GM21526 (cell line): ENCODE measurements around the gene CAMTA1.
"Not testable (repeated sequence)": the region's sequence is repeated elsewhere in the genome, so short reads cannot be mapped to it uniquely, and the experiment has no call there.

Experiments used
- ATAC-seq: cut with Tn5 transposase; IDR thresholded peaks from one replicate; pipeline ENCODE4 v1.9.1; 2021; ENCODE audit warnings: moderate library complexity; ENCODE audit not compliant: unreplicated experiment, low FRiP score

The CAMTA1 gene

DNA sequence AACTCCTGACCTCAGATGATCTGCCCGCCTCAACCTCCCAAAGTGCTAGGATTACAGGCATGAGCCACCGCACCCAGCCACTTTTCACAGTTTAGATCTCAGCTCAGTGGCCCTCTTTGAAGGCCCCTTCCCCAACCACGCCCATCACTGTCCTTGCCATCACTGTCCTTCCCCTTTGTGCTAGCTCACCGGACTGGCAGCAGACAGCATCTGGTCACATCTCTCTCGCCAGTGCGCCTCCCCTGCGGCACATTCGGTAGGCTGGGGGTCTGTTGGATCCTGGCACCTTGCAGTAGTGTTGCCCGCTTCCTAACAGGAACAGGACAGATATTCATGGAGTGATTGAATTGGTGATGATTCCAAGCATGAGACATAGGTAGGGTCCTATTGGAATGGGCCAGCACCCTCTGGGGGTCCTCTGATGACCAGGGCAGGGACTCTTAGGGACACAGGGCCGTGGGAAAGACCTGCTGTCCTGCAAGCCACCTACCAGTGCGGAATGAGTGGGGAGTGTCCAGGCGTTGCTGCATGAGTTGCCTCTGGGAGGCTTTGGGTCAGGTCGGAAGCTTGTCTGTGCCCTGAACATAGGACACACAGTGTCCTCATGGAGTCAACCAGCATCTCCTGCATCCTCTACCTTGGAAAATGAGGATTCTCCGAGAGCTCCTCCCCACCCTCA lies 807.0 kb downstream of the CAMTA1 start:
- ATAC-seq = no peak

DNA sequence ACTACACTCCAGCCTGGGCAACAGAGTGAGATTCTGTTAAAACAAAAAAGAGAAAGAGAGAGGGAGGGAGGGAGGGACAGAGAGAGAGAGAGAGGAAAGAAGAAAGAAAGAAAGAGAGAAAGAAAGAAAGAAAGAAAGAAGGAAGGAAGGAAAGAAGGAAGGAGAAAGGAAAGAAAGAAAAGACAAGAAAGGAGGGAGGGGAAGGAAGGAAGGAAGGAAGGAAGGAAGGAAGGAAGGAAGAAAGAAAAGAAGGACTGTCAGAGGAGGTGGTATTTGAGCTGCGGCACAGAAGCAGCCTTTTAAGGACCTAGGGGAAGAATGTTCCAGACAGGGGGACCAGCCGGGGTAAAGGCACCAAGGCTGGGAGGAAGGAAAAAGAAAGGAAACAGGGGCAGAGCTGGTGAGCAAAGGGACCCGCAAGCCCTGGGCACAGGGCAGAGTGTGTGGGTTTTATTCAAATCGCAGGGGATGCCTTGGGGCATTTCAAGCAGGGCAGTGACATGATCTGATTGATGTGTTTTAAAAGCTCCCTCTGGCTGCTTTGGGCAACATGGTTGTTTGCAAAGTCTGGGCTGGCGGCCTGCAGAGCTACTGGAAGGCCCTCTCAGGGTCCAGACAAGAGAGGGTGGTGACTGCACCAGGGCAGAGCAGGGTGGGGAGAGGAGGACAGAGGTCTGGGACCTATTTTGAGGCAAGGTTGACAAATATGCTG lies 808.9 kb downstream of the CAMTA1 start:
- no peak for ATAC-seq

DNA sequence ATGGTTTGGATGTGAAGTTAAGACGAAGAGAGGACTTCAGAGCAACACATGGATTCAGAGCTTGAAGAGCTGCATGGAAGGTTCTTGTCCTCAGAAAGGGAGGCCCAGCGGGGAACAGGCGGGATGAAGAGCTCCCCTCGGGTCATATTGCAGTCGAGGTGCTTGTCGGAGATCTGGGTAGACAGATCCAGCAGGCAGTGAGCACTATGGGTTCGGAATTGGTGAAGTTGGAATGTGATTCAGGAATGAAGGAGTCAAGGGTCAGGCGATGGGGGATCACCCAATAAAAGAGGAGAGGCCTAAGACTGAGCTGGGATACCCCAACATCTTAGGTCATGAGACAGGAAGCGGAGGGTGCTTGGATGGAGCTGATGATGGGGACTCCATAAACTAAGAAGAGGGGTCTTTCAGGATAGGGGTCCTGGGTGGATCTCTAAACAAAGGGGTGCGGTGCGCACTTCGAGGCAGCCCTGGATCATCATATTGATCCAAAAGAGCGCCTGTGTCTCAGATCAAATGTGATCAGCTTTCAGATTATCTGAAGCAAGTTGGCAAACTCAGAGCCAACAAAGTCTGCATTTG lies 809.6 kb downstream of the CAMTA1 start:
- ATAC-seq = no peak

DNA sequence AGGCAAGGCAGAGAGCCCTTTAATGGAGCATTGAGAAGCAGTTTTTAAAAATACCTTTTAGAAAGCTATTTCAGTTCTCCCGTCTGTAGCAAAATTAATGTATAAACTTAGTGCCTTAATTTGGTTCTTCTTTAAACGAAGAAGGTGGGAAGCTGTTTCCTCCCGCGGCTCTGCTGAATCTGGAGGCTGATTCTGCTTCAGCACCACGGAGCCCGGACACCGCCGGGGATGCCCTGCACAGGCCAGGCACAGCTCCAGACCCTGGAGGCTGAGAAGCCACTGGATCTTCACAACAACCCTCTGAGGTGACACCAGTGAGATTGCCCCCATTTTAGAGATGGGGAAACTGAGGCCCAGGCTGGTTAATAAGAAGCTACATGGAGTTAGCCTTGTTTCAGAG lies 810.1 kb downstream of the CAMTA1 start:
- no peak for ATAC-seq

DNA sequence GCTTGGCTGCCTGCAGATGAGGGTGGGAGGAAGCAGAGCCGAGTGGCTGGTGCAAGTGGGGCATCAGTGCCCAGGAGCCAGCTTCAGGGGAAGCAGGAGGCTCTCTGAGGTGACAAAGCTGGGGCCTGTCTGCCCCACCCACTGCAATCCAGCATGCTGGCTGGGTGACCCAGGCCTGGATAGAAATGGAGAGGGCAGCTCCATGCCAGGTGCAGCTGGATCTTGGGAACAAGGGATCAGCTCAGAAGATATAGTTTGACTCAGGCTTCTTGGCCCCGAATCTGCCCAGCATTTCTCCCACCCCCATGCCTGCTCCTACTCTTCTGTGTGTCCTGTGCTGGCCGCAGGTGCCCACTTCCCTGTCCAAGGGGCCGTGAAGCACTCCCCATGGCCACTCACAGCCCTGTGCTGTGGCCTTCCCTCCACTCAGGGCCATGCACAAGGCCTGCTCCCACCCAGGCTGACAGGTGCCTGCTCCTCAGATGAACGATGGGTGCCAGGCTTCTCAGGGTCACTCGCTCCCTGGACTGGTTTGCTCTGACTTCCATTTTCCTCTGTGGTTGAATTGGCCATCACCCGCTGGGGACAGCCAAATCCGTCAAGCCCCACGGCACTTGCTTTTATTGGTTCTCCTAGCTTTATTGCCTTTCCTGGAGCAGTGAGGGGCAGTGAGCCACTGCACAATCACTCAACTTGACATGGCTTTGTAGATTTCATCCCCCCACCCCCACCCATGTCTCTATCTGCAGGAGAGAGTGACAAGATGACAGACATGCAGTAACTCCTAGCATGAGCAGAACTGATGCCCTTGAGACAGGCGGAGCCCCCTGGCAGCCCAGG lies 811.1 kb downstream of the CAMTA1 start:
- no peak for ATAC-seq

DNA sequence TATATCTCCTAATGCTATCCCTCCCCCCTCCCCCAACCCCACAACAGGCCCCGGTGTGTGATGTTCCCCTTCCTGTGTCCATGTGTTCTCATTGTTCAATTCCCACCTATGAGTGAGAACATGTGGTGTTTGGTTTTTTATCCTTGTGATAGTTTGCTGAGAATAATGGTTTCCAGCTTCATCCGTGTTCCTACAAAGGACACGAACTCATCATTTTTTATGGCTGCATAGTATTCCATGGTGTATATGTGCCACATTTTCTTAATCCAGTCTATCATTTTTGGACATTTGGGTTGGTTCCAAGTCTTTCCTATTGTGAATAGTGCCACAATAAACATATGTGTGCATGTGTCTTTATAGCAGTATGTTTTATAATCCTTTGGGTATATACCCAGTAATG lies 812.8 kb downstream of the CAMTA1 start:
- not testable (repeated sequence) for ATAC-seq

DNA sequence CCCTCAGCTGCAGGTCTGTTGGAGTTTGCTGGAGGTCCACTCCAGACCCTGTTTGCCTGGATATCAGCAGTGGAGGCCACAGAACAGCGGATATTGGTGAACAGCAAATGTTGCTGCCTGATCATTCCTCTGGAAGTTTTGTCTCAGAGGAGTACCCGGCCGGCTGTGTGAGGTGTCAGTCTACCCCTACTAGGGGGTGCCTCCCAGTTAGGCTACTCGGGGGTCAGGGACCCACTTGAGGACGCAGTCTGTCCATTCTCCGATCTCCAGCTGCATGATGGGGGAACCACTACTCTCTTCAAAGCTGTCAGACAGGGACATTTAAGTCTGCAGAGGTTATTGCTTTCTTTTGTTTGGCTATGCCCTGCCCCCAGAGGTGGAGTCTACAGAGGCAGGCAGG lies 819.7 kb downstream of the CAMTA1 start:
- not testable (repeated sequence) for ATAC-seq

DNA sequence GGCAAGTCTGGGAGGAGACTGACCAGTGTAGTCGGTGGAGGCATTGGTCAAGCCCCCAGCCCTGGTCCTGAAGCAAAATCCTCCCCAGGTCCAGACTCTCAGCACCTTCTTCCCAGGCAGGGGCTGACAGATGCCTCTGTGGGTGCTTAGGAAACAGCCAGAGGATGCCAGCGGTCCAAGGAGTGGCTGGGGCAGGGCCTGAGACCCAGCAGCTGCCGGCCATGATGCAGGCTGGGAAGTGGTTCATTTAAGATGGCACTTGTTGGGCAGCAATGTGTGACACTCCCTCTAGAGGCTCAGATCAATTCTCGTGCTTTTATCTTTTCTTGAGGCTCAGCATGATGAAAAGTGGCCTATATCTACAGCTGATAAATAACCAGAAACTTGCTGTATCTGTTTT lies 820.8 kb downstream of the CAMTA1 start:
- no peak for ATAC-seq

DNA sequence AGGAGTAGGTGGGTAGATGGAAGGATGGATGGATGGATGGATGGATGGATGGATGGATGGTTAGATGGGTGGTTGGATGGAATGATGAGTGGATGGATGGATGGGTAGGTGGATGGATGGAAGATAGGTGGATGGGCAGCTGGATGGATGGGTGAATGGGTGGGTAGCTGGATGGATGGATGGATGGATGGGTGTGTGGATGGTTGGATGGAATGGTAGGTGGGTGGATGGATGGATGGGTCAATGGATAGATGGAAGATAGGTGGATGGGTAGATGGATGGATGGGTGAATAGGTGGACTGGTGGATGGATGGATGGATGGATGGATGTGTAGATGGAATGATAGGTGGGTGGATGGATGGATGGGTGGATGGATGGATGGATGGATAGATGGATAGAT lies 821.8 kb downstream of the CAMTA1 start:
- no peak for ATAC-seq

DNA sequence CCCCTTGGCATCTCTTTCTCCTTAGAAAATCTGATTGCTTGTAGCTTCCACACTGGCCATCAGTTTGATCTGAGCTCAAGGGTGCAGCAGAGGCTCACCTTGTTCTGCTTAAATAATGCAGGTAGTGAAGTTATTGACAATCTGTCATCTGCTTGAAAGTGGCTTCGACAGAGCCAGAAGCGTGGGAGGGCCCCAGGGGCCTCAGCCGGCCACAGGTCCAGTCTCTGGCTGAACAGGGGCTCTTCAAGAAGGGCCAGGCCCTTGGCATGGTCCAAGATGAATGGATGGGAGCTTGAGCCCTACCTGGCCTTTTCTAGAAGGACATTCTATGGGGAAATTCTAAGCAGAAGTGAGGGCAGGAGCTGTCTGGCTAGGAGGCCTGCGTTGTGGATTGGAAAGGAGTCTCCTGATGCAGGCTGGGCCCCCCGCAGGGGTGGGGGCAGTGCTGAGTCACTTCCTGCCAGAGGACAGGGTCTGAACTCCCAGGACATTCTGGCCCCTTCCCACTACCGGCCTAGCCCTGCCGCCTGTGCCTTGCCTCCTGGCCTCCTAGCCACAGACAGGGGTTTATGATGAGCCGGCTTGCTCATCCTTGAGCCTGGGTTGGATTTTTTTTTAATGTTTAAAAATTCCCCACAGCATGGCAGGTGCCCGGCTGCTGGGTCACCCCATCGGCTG lies 823.5 kb downstream of the CAMTA1 start:
- no peak for ATAC-seq

DNA sequence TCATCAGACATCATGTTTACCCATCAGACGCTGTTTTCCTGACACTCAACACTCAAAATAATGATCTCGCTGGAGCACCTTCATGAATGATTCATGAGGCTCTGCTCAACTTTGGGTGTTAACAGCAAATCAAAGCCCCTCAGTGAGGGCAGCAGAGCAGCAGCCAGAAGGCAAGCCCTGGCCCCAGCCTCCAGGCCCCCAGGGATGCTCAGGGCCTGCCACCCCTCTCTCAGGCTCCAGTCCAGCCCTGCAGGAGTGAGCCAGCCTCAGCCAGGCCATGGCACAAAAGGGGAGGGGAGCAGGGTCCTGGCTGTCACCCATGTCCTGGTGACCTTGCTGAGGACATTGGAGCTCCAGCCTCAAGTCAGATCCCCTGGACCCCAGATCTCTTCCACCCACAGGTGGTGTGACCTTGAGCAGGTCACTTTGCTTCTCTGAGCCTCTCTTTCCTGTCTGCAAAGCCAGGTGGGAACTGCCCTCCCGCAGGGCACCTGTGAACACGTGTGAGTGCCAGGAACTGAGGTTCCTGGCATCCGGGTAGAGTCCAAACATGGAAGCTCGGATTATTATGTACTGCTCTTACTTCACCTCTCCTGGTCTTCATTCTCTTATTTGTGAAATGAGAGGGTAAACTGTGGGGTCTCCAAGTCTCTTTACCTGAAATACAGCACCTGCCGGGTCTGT lies 824.2 kb downstream of the CAMTA1 start:
- ATAC-seq = no peak

DNA sequence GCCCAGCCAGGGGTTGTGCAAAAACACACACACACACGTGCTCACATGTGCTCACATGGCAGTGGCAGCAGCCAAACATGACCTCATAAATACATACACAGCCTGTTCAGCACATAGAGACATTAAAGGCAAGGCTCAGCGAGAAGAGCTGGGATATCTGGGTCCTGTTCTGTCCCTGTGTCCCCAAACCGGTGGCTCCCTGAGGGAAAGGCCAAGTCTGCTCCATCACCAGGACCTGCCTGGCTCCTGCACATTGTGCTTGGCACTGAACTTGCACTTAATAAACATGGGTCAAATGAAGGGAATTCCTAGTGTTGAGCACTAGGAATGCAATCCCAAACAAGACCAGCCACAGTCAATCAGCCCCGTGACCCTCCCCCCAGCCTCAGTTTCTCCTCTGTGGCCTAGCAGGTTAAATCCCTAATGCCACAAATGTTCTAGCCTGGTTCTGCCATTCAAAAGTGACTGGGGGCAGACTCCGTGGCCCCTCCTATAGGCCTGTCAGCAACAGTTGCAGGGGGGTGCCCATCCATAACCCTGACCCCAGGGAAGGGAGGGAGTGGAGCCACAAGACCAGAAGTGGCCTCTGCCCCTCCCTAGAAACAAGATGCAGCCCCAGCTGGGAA lies 825.0 kb downstream of the CAMTA1 start:
- no peak for ATAC-seq

DNA sequence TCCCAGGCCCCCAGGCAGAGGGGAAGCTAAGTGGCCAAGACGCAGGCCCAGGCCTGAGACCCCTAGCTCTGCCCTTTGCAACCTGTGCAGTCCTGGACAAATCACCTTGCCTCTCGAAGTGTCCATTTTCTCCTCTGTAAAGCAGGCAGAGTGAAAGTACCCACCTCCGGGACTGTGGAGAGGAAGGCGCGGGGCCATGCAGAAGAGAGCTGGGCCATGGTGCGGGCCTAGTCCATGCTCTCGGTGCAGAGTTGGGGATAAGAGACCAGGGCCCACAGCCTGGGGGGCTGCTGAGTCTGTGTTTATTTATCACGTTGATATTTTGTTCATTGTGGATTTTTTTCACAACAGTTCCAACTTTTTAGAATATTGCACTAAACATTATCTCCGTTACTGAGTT lies 825.7 kb downstream of the CAMTA1 start:
- no peak for ATAC-seq

DNA sequence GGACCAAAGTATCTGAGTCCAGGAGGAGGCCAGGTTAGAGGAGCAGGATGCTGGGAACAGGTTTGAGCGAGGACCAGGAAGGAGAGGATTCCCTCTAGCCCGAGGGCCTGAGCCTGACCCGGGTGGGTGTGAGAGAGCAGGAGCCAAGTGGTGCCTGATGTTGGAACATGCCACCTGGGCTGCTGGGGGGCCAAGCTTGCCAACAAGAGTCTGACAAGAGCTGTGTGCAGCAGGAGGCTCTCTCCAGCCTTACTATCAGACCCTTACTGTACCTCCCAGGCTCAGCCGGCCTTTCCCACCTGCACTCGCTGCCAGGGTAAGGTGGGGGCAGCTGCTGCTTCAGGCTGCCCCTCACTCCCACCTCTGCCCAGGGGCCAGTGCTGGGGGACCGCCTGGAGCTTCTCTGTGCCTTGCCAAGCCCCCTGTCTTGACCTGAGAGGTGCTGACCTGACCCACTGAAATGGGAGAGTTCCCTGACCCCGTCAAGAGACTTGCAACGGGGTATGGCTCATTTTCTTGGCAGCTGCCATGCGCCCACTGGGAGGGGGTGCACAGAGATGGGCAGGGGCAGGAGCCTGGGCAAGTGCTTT lies 826.3 kb downstream of the CAMTA1 start:
- ATAC-seq = no peak

DNA sequence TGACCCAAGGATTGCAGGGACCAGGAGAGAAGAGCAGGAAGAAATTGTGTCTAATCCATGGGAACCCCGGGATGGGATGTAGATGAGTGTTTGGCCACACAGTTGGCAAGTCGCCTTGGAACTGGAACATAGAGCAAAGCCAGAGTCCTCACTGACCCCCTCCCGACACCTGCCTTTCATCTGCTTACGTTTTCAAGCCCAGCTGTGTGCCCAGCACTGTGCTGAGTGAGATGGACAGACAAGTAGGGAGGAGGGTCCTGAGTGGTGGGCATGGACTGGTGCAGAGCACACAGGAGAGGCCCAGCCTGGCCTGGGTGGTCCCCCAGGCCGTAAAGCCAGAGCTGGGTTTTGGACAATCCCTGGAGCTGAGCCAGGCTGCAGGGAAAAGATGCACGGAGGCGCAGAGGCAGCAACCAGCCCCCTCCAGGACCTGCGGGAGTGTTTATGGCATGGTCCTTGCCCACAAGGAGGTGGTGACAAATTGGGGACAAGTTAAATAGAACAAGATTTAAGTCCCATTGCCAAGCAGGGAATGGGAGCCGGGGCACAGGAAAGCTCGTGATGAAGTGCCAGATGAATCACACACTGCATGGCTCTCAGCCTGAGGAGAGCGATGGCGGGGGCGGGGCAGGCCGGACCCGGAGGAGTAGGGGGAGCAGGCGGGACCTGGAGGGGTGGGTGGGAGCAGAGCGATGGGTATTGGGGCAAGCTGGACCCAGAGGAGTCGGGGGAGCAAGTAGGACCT lies 828.0 kb downstream of the CAMTA1 start:
- ATAC-seq = no peak

DNA sequence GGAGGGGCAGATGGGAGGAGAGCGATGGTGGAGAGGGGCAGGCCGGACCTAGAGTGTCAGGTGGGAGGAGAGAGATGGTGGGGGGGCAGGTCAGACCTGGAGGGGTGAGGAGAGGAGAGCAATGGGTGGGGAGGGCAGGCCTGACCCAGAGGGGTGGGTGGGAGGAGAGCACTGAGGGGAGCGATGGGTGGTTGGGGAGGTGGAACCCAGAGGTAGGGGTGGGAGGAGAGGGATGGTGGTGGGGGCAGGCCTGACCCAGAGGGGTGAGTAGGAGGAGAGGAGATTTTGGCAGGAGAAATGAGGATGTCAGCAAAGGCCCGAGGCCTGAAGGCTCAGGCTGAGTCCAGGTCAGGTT lies 828.6 kb downstream of the CAMTA1 start:
- ATAC-seq = no peak

DNA sequence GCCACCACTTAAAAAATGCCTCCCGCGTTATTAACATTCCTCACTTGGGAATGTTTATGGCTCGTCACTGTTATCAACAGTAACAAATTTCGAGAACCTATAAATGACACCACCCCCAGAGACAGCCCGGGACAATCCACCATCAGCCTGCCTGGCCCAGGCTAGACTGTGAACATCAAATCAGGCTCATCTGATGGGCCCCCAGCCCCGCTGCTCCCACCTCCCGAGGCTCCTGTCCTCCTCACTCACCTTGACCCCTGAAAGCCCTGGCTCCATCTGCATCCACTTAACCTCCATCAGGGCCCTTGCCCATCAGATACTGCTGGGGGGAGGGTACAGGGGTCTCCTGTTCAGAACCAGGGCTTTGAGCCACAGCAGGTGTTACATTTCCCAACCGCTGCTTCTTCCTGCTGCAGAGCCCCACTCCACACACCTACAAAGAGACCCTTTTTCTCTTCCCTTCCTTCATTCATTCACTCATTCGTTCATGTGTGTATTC lies 829.4 kb downstream of the CAMTA1 start:
- ATAC-seq = no peak

DNA sequence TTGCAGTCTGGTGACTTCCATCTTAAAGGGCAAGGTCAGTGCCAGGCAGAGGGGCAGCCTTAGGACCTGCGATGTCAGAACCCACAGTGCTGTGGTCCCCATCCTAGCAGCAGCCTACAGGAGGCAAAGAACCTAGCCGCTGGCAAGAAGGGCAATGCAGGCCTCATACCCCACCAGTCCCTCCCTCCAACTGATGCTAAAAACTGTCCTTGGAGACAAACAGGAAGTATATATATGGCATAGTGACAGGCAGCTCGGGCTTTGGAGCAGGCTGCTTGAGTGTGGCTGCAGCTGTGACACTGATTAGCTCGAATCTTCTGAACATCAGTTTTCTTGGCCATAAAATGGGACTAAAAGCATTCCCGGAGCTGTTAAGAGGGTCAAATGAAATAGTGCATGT lies 829.9 kb downstream of the CAMTA1 start:
- ATAC-seq = no peak
